Measurements from ENCODE around the gene CAPN12.

GRCh38 chr19:38733493-38734175, 10.6 kb downstream of the CAPN12 start:
- TF ChIP-seq POLR2AphosphoS5 (IDR thresholded peaks at IDR 0.05) (no peak), CTCF (IDR thresholded peaks at IDR 0.05) (no peak)
